CD4-positive, alpha-beta T cell treated with Interleukin-6 for 4 hours (primary cell): ENCODE measurements around the gene STAB2.
"Not testable (repeated sequence)": the region's sequence is repeated elsewhere in the genome, so short reads cannot be mapped to it uniquely, and the experiment has no call there.

ENCODE experiments used
- DNase-seq: peaks from one replicate; pipeline ENCODE4 v3.0.0-alpha.2; 2020; ENCODE audit warnings: mixed read lengths

Gene STAB2

DNA sequence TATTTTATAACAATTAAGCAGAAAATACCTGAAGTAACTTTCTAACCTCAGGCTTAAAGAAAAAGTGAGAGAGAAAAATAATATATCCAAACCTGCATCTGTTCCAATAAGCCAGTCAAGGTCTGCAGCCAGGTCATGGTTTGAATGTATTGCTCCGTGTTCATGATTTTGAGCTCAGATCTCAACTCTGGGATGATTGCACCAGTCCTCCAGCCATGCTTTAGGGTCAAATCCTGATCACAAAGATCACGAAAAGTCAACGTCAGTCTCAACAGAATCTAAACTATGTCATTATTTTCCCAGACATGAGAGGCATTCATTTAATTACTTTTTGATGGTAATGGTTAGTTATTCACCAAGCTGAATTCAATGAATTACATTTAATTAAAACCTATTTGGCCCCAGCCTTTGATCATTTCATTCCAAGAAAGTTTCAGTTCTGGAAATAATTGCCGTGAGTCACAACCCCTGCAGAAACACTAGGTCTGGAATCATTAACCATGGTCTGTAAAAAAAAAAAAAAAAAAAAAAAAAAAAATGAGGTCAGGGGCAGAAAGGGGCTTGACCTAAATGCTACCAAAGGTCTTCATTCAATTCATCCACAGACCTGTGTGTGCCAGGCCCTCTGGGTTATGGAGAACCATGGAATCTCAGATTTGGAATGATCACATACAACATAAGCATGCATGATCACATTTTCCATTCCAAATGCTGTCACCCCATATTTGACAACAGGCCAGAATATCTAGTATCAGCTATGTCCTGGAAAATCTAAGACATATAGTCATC lies 198.4 kb downstream of the STAB2 start:
- no peak for DNase-seq

DNA sequence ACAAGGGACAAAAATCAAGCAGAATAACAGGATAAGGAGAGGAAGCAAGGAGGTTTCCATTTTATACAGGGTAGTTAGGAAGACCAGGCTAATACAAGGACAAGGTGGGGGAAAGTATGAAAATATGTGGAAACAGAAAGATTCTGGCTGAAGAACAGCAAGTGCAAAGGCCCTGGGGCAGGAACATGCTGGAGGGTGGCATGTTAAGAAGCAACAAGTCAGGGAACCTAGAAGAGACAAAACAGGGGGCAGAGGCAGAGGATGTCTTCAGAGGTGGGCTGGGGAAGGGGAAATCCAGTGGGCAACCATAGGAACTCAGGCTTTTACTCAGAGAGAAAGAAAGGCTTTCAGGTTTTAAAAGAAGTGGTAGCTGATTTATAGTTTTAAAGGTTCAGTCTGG lies 199.1 kb downstream of the STAB2 start:
- DNase-seq: no peak

DNA sequence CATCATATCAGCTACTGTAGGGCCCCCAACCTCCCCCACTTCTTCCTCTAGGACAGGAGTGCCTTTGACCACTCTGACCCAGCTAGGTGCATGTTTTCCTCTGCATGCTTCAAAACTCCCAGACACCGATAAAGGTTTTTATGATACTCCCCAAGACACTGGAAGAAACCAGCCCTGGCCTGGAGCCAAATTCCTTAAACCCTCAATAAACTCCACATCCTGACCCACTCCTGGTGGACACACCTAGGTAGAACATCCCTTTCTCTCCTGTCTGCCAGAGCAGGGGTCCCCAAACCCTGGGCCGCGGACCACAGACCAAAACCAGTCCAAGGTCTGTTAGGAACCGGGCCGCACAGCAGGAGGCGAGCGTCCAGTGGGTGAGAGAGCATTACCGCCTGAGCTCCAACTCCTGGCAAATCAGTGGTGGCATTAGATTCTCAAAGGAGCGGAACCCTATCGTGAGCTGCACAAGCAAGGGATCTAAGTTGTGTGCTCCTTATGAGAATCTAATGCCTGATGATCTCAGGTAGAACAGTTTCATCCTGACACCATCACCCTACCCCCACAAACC lies 204.4 kb downstream of the STAB2 start:
- no peak for DNase-seq

DNA sequence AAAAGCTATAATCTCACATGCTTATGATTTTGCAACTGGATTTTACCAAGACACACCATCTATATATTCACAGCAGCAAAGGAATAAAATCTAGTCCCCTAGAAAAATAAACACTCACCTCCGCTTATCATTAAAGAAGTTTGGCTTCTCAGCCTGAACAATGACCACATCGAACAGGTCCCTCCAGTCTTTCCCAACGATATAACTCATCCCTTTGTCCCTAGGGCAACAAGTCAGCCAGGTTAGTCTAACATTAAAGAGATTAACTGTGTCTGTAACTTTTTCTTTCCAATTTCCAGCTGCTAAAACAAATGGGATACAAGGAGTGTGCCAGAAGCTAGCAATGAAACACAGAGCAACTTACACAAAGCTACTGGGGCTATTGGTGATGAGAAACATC lies 206.0 kb downstream of the STAB2 start:
- DNase-seq: no peak

DNA sequence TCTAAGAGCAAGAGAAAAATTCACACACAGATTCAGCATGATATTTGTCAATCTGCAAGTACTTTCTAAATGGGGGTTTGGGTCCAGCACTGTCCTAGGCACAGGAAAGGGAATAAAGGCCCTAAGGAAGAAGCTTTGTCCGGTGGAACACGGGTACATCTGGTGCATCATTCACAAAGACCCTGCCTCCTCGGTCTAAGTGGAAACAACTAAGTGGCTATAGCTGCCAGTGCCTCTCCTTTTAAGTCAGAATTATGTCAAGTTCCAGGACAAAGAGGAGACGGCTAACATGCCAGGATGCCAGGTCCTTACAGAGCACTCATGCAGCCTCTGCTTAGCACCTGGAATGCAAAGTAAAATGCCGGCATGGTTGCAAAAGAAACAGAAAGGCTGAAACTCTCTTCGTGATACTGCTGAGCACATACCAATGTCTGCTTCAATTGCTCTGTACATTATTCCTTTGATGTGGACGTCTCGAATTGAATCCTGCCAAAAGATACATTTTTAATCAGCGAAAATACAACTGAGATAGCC lies 206.5 kb downstream of the STAB2 start:
- no peak for DNase-seq

GRCh38 chr12:103794309-103795213 lies 207.5 kb downstream of the STAB2 start:
- DNase-seq: no peak

GRCh38 chr12:103798586-103798985 lies 211.5 kb downstream of the STAB2 start:
- no peak for DNase-seq

DNA sequence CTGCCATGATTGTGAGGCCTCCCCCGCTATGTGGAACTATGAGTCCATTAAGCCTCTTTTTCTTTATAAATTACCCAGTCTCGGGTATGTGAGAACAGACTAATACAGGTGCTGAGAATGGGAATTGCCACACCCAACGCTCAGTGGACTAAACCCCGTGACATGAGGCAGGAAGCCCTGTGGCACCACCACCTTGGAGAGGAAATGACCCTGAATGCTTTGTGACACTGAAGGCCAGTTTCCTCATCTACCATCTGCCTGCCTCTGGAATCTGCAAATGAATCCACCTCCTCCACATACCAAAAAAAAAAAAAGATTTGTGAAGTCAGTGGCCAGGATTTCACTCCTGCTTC lies 212.4 kb downstream of the STAB2 start:
- DNase-seq: no peak

DNA sequence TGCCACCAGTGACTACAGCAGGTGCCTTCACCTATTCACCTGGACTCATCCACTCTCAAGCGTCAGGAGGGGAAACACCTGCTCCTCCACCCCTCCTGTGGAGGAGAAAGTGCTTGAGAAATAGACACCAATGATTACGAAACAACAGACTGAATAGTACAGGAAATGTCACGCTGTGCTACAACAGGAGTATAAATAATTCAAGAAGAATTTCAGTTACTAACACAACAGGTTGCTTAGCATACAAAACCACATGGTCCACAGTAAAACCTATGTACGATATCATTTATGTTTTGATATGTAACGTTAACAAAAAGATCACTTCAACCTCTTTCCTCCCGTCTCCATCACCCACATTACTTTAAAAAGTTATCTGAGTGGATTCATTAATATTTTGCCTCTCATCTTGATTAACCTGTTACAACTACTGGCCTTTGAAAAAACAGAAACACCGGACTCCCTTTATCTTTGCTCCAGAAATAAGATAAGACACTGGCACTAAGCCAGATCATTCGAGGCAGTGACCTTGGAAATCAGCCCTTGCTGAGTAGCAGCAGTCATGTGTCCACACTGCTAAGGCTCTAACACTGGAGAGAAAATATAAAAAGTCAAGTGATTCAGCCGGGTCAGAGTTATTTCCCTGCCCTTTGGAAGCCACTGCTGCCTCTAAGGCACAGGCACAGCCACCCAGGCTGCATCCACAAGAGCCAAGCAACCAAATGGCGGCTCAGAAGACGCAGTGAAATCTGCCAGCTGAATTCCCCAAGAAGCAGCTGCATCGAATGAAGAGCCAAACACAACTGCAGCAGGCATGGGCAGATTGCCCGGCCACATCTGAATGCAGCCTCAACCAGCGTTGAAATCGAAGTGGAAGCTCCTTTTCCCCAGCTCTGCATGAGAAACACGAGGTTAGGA lies 213.0 kb downstream of the STAB2 start:
- no peak for DNase-seq

DNA sequence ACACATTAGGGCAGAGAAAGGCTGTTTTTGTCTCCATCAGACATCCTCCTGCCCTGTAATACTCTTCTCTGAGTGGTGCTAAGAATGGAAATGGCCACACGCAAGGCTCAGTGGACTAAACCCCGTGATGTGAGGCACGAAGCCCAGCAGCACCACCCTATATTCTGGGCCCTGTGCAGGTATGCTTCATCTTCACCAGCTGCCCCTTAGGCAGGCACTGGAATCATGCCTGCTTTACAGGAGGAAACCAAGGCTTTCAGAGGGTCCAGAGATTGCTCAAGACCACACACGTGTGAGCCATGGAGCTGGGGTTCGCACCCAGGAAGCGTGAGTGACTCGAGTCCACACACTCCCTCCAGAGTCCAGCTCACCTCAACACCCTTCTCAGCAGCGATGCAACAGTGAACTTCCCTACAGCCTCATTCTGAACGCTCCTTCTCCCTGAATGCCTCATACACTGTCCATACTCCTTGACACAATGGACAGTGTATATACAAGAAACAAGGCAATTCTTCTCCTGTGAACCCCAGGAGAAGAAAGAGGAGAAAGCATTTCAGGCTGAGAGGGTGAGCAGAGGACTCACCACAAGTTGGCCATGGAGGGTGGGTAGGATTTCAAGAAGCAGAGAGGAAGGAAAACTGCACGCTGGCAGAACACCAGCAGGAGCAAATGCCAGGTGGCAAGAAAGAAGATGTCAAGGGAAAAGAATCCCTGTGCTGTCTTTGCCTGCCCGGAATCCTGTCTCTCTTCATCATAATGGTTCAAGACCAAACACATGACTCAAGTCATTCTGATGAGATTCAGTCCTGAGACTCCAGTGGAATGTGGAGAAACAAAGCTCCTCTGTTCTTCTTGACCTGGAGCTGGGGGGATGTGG lies 214.9 kb downstream of the STAB2 start:
- DNase-seq: no peak

GRCh38 chr12:103802586-103802886 lies 215.5 kb downstream of the STAB2 start:
- no peak for DNase-seq

DNA sequence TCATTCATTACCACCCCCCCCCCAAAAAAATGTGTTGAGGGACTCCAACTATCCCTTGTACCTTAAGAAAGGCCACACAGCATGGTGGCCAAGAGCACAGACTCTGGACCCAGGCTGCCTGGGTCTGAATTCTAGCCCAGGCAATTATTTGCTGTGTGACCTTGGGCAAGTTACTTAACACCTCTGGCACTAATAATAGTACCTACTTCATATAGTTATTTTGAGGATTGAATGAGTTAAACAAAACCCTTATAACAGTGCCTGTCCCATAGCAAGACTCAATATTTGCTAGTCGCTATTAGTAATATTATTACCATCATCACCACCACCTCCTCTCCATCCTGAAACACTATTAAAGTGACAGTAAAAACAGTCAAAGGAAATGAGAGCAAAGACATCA lies 216.8 kb downstream of the STAB2 start:
- DNase-seq: no peak

- no peak for DNase-seq
Observed at GRCh38 chr12:103805655-103806360, 218.7 kb downstream of the STAB2 start.

DNA sequence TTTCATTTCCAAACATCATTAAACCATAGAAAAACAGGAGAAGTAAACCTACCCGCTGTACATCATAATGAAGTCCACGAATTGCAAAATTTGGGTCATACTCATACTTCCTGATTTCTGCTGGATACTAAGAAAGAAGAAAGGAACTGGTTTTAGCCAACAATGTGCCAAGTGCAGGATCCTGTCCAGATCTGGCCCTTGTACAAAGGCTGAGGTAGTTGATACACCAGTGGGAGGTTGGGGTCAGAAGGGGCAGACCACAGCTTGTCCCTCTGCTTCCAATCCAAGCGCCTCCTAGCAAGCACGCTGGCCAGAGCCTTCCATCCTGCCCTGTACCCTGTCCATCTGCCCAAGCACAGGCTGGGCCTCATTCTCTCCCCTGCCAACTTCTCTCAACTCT lies 219.7 kb downstream of the STAB2 start:
- DNase-seq: no peak

DNA sequence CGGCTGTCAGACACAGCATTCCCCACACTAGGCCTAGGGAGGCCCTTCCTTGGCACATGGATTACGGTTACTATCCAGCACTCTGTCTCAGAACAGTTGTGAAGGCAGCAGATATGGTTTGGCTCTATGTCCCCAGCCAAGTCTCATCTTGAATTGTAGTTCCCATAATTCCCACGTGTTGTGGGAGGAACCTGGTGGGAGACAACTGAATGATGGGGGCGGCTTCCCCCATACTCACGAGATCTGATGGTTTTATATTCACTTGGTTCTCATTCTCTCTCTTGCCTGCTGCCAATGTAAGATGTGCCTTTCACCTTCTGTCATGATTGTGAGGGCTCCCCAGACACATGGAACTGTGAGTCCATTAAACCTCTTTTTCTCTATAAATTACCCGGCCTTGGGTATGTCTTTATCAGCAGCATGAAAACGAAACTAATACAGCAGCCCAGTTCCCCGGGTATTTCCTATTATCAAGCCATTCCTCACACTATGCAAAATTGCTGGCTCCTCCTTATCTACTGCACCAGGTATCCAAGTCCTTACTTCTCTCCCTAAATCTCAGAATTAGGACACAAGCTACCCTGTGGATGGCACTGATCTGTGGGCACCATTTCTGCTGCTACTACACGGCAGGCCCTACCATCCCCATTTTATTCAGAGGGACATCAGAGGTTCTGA lies 220.6 kb downstream of the STAB2 start:
- no peak for DNase-seq

- no peak for DNase-seq
Observed at GRCh38 chr12:103808239-103808880, 221.3 kb downstream of the STAB2 start.

DNA sequence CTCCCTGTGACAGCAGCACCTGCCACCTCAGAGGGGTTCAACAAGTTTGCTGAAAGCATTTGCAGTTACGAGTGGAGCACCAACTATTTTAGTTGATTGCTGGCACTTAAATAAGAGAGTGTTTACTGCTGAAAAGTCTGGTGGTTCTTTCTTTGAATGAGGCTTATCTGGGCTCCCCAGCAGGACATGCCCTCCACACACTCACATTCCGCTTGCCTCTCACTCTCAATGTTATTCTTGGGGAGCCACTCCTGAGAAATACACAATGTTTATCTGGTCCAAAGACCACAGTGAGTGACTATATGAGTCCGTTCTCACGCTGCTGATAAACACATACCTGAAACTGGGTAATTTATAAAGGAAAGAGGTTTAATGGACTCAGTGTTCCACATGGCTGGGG lies 222.1 kb downstream of the STAB2 start:
- DNase-seq: no peak

- DNase-seq: not testable (repeated sequence)
Observed at GRCh38 chr12:103809639-103810038, 222.6 kb downstream of the STAB2 start.

- no peak for DNase-seq
Observed at GRCh38 chr12:103810111-103810510, 223.0 kb downstream of the STAB2 start.

- DNase-seq: no peak
Observed at GRCh38 chr12:103811791-103812190, 224.7 kb downstream of the STAB2 start.
